Lower leg skin (tissue), 4 donors: ENCODE results near the gene OSCP1. TPM values are rescaled to one million over a fixed set of nuclear protein-coding genes. Genes with fewer than 3 reads are reported as not detected.

Experiments
- DNase-seq, 2 donors: peaks; one replicate each; pipeline ENCODE4 v3.0.0-alpha.2; 2019; ENCODE audit warnings: low spot score in 2 of 2
- H3K4me3 ChIP-seq: fragments of 200-600 bp; sonication (generic); 2 replicates; pipeline ENCODE4 v1.5.1; 2017; ENCODE audit warnings: mild to moderate bottlenecking, low read depth; ENCODE audit not compliant: poor library complexity, severe bottlenecking
- POLR2A ChIP-seq, 2 donors: fragments of 450-650 bp; IDR thresholded peaks; one replicate each; pipeline ENCODE4 v1.6.1; 2016 to 2017; ENCODE audit warnings: antibody characterized with exemption in 2 of 2, mild to moderate bottlenecking in 1 of 2, moderate library complexity in 1 of 2
- WGBS, 2 donors: methylation state at CpG; one replicate each; pipeline ENCODE4 v1.1.5; 2018; 5-methylcytosine and 5-hydroxymethylcytosine counted together
- intact Hi-C: fragments of 100-400 bp; cut with DNase I; formaldehyde crosslinking; loops from one replicate; pipeline ENCODE4 v1.15.0; 2023; ENCODE audit warnings: low total_unique reads
- total RNA-seq, 4 donors: library from RNA; depleted of rRNA; stranded (reverse); fragments of >200 nt; gene quantifications; one replicate each; pipeline ENCODE4 v1.1.0, GENCODE V29; 2016
- TF ChIP-seq, protein P1 (sequence below), 3 donors: fragments of 450-650 bp; IDR thresholded peaks; one replicate each; pipeline ENCODE4 v1.5.1; 2016; ENCODE audit warnings: antibody characterized with exemption in 3 of 3, mild to moderate bottlenecking in 3 of 3, moderate library complexity in 2 of 3

Gene OSCP1
- total RNA-seq, 4 donors from 2014 or later, result 4.0 to 8.5 (median 4.8) TPM

DNA sequence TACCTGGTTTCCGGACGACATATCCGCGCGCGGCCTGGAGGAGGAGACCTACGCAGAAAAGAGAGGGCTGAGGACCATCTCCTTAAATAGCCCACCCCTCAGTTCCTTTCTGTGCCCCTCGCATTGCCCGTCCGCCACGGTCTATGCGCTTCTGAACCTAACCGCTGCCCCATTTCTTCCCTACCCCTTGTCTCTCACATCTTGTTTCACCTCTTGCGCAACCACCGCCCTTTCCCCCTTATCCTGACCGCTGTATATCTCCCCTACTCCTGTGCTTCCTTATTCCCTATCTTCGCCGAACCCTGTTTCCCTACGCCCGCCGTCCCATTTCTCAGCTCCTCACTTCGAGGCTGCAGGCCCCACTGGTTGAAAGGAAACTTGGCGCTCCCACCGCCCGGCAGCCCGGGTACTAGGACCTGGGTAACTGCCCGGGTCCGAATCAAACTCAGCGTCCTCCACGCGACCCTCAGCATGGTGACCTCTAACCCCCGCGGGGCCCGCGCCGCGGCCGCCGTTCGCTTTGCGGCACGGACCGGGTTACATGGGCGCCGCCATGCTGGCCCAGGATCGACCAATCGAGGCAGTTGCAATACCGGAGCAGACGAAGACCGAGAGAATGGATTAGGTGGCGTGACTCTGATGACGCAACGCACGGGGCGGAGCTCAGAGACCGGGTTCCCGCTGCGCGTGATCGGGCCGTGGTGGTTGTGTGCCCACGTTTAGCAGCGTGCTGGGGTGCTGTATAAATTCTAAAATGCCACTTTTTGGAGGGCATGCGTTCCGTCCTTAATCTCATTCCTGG lies 13.8 kb upstream of the OSCP1 start, which contains the start of gene MRPS15:
MRPS15 (minus strand) TSS at position 582 of the 802 bp plus-strand sequence; CDS start at position 473, 109 bp downstream.
- intact Hi-C loops, result no loop called here
- peak in 1 of 2 donors; percentile 45 for TF ChIP-seq POLR2A (IDR thresholded peaks at IDR 0.05)
- TF ChIP-seq, protein P1, sequence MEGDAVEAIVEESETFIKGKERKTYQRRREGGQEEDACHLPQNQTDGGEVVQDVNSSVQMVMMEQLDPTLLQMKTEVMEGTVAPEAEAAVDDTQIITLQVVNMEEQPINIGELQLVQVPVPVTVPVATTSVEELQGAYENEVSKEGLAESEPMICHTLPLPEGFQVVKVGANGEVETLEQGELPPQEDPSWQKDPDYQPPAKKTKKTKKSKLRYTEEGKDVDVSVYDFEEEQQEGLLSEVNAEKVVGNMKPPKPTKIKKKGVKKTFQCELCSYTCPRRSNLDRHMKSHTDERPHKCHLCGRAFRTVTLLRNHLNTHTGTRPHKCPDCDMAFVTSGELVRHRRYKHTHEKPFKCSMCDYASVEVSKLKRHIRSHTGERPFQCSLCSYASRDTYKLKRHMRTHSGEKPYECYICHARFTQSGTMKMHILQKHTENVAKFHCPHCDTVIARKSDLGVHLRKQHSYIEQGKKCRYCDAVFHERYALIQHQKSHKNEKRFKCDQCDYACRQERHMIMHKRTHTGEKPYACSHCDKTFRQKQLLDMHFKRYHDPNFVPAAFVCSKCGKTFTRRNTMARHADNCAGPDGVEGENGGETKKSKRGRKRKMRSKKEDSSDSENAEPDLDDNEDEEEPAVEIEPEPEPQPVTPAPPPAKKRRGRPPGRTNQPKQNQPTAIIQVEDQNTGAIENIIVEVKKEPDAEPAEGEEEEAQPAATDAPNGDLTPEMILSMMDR (IDR thresholded peaks at IDR 0.05), result peak in 1 of 3 donors; percentile 7
- peak; percentile 96 to 99 for DNase-seq
- H3K4me3 ChIP-seq, result peak within 1 kb of the TSS; percentile 89
- 0 to 1% methylated on average over 59 to 65 of the region's 65 CpGs for WGBS, 2 donors

DNA sequence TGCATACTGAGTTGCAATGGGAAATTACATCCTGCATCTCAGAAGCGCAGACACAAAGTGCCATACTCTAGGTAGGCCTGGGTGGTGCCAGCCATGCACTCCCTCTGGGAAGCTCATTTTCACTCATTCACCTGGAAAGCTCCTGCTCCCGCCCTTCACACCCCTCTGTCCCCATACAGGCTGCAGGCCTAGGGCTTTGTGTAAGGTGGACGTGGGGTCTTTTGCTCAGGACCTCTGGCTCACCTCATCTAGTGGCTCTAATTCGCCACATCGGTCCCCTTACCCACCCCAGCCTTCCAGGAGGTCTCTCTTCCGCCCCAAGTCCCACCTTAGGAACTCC lies 13.2 kb upstream of the OSCP1 start:
- DNase-seq, result no peak
- intact Hi-C loops, result no loop called here
- no peak for TF ChIP-seq POLR2A (IDR thresholded peaks at IDR 0.05)
- TF ChIP-seq, protein P1 (IDR thresholded peaks at IDR 0.05), result no peak
- 7 to 15% methylated on average over 6 of the region's 6 CpGs for WGBS, 2 donors
- peak overlapping the region; percentile 89 for H3K4me3 ChIP-seq

DNA sequence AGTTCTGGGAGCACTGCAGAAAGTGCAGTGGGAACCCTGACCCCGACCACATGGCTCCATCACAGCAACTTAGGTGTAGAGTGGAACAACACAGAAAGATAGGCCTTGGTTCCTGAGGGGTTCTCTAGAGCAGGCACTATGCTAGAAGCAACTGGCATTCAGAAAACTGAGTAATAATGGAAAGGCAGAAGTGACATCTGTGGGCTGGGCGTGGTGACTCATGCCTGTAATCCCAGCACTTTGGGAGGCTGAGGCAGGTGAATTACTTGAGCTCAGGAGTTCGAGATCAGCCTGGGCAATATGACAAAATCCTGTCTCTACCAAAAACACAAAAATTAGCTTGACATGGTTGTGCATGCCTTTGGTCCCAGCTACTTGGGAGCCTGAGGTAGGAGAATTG lies 8.7 kb upstream of the OSCP1 start:
- TF ChIP-seq POLR2A (IDR thresholded peaks at IDR 0.05), result no peak
- no peak for DNase-seq
- intact Hi-C loops, result no loop called here
- 82 to 88% methylated on average over 3 of the region's 3 CpGs for WGBS, 2 donors
- no peak overlapping the region for H3K4me3 ChIP-seq

DNA sequence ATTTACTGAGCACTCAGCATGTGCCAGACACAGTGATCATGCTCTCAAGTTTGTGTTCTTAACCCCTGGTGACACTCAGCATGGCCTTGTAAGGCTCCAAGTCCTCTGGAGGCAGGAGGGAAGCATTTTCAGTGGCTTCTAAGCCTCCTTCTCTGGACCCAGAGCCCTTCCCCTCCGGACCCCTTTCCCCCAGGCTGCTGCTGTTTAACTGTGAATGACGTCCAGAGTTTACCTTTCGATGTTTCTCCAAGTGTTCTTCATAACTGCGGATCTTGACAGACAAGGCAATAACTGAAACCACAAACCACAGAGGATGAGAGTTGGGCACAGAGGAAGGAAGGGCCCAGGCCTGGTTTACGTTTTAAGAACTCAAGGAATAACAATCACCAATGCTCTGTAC lies 7.4 kb upstream of the OSCP1 start:
- intact Hi-C loops, result no loop called here
- 65 to 73% methylated on average over 5 of the region's 5 CpGs for WGBS, 2 donors
- DNase-seq, result no peak
- TF ChIP-seq, protein P1 (IDR thresholded peaks at IDR 0.05), result no peak
- no peak for TF ChIP-seq POLR2A (IDR thresholded peaks at IDR 0.05)
- H3K4me3 ChIP-seq, result no peak overlapping the region

DNA sequence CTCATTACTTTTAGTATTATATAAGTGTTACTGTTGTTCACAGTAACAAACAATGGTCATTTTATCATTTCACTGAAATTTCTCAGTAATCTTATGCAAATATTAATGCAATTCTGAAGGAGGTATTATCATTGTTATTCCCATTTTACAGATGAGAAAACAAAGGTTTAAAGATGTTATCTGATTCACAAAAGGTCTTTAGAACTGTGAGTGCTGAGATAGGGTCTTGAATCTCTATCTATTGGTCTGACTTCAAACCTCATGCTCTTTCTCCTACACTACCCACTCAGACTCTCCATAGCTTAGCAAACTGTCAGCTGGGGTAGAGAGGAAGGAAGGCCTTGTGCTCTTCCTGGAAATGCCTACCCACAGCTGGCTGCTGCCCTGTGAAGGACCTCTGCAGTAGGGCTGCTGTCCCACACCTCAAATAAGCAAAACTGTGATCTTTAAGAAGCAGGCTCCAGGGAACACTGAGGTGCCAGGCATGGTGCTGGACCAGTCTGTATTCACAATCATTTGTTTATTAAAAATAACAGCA lies 6.2 kb upstream of the OSCP1 start:
- DNase-seq, result no peak
- TF ChIP-seq, protein P1 (IDR thresholded peaks at IDR 0.05), result no peak
- no peak for TF ChIP-seq POLR2A (IDR thresholded peaks at IDR 0.05)
- intact Hi-C loops, result no loop called here
- H3K4me3 ChIP-seq, result no peak overlapping the region

DNA sequence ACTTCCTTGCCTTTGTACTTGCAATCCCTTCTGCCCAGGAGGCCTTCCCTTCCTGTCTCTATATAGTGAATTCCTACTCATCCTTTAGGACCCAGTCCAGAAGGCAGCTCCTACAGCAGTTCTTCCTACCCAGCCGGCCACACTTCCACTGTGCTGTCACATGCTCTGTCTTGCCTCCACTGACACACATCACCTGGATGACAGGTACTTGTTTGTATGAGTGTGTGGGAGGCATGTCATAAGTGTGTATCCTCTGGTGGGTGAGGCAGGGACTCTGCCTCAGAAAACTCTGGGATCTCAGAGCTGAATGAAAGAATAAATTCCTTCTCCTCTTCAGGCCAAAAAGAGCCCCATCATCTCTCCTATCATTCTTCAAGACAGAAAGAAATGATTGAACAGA lies 5.1 kb upstream of the OSCP1 start:
- intact Hi-C loops, result no loop called here
- no peak for TF ChIP-seq POLR2A (IDR thresholded peaks at IDR 0.05)
- TF ChIP-seq, protein P1 (IDR thresholded peaks at IDR 0.05), result no peak
- DNase-seq, result no peak
- no peak overlapping the region for H3K4me3 ChIP-seq
- WGBS, 2 donors, result 48 to 50% methylated on average over 1 of the region's 1 CpG
